HEK293T (cell line): ENCODE measurements around the gene NFIX.

Source experiments
- FOXM1 ChIP-seq: fragments of 450-650 bp; IDR thresholded peaks from 2 replicates; pipeline ENCODE4 v1.6.1; 2017; ENCODE audit warnings: mild to moderate bottlenecking, borderline replicate concordance
- SP1 ChIP-seq: fragments of 450-650 bp; IDR thresholded peaks from 2 replicates; pipeline ENCODE4 v1.6.1; 2017

- TF ChIP-seq SP1 (no peak), FOXM1 (no peak)
Observed at GRCh38 chr19:13103581-13104359, 108.5 kb downstream of the NFIX start.
